ENCODE results near the gene ZSCAN22. TPM values are rescaled to one million over a fixed set of nuclear protein-coding genes. Genes with fewer than 3 reads are reported as not detected.

The ZSCAN22 gene
- total and polyA plus RNA-seq, 2 of the 13 experiments (the other 11 are each of a cell fraction or from before 2014, with no cell fraction given) = 2.5 to 3.5 TPM

GRCh38 chr19:58362272-58362994, 35.6 kb downstream of the ZSCAN22 start, which contains the start of gene ZNF497 (continued):
- peak; percentile 99 for TF ChIP-seq SIN3A (IDR thresholded peaks at IDR 0.05; ENCODE audit: borderline replicate concordance, low read depth, low read length)
- TF ChIP-seq PHB2 (IDR thresholded peaks at IDR 0.05; ENCODE audit: partially characterized antibody) = no peak
- TF ChIP-seq ELK4 (CRISPR knock-in tag; IDR thresholded peaks at IDR 0.05; ENCODE audit: borderline replicate concordance) = peak; percentile 80; the same call in 1 of the 2 replicates
- peak; percentile 56 for TF ChIP-seq NKX3-1 (CRISPR knock-in tag; IDR thresholded peaks at IDR 0.05)
- TF ChIP-seq ERF (CRISPR knock-in tag; IDR thresholded peaks at IDR 0.05) = peak; percentile 77
- no peak for TF ChIP-seq ZNF382 (CRISPR knock-in tag; IDR thresholded peaks at IDR 0.05; ENCODE audit: borderline replicate concordance)
- TF ChIP-seq CENPT (CRISPR knock-in tag; IDR thresholded peaks at IDR 0.05; ENCODE audit: low read depth) = no peak
- no peak for TF ChIP-seq ZSCAN22 (CRISPR knock-in tag; IDR thresholded peaks at IDR 0.05)
- no peak for TF ChIP-seq ZNF710 (CRISPR knock-in tag; IDR thresholded peaks at IDR 0.05; ENCODE audit: borderline replicate concordance)
- TF ChIP-seq MAFG (CRISPR knock-in tag; IDR thresholded peaks at IDR 0.05) = no peak
- no peak for TF ChIP-seq ZNF282 (IDR thresholded peaks at IDR 0.05; ENCODE audit: partially characterized antibody)
- TF ChIP-seq SMYD3 (CRISPR knock-in tag; IDR thresholded peaks at IDR 0.05) = no peak
- TF ChIP-seq ZNF331 (CRISPR knock-in tag; IDR thresholded peaks at IDR 0.05) = peak; percentile 24; the same call in 1 of the 2 replicates
- TF ChIP-seq CENPX (CRISPR knock-in tag; IDR thresholded peaks at IDR 0.05) = no peak
- TF ChIP-seq ZNF326 (CRISPR knock-in tag; IDR thresholded peaks at IDR 0.05; ENCODE audit: borderline replicate concordance) = no peak
- TF ChIP-seq DDIT3 (CRISPR knock-in tag; IDR thresholded peaks at IDR 0.05) = no peak
- peak; percentile 3; the same call in 1 of the 2 replicates for TF ChIP-seq NR0B2 (CRISPR knock-in tag; IDR thresholded peaks at IDR 0.05)
- peak; percentile 35; the same call in 1 of the 2 replicates for TF ChIP-seq MIXL1 (CRISPR knock-in tag; IDR thresholded peaks at IDR 0.05)
- TF ChIP-seq ZNF609 (CRISPR knock-in tag; IDR thresholded peaks at IDR 0.05; ENCODE audit: borderline replicate concordance) = 0 out of 2 replicates have a peak, but pooled peaks have one; percentile 22
- no peak for TF ChIP-seq SUZ12 (IDR thresholded peaks at IDR 0.05; ENCODE audit: low read depth, low read length)
- peak; percentile 96 for TF ChIP-seq ZNF224 (CRISPR knock-in tag; IDR thresholded peaks at IDR 0.05)
- peak; percentile 16; the same call in 1 of the 2 replicates for TF ChIP-seq ZNF431 (CRISPR knock-in tag; IDR thresholded peaks at IDR 0.05; ENCODE audit: borderline replicate concordance, low read depth)
